GM06990 (cell line): Measurements from ENCODE around the gene ERCC2.

Source experiments
- DNase-seq: peaks from one replicate; pipeline ENCODE4 v3.0.0-alpha.2; 2011; ENCODE audit not compliant: insufficient read length; ENCODE audit errors: extremely low read depth
- H3K27me3 ChIP-seq: replicated peaks from 2 replicates; pipeline ENCODE4 v1.6.0; 2011; ENCODE audit warnings: low read length; ENCODE audit not compliant: control insufficient read depth, insufficient read depth
- H3K36me3 ChIP-seq: 2 replicates; pipeline ENCODE4 v1.5.1; 2011; ENCODE audit warnings: low read length; ENCODE audit not compliant: control insufficient read depth, insufficient read depth
- H3K4me3 ChIP-seq: replicated peaks from 2 replicates; pipeline ENCODE4 v1.5.1; 2011; ENCODE audit warnings: low read depth, mild to moderate bottlenecking, control low read depth, low read length
- CTCF ChIP-seq: IDR thresholded peaks from 2 replicates; pipeline ENCODE4 v1.5.1; 2011; ENCODE audit warnings: low read length, control low read depth, mild to moderate bottlenecking, inconsistent platforms; ENCODE audit not compliant: insufficient read depth, poor library complexity, severe bottlenecking

ERCC2 gene

DNA sequence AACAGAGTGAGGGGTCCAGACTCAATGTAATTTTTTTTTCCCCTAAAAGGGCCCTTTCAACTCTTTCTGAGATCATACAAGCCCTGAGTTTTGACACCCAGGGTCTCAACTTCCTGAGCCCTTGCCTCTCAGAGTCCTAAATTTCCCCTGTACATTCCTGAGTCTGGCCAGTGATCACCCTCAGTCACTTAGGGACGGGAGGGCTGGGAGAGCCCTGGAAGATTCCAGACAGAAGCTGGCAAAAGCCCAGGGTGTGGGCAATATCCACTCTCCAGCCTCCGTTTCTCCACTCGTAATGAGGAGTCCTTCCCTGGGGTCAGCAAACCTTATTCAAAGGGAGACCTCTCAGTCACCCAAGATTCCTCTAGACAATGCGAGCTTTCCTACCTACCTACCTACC is 32.9 kb upstream of the ERCC2 start:
- no peak for DNase-seq
- H3K36me3 ChIP-seq, result no peaks in the 10 kb centered on the region
- H3K4me3 ChIP-seq, result no peak overlapping the region
- H3K27me3 ChIP-seq, result no peaks in the 10 kb centered on the region
- TF ChIP-seq CTCF, result no peak

- TF ChIP-seq CTCF, result peak; percentile 55
- DNase-seq, result peak; percentile 71
- H3K4me3 ChIP-seq, result no peak overlapping the region
- H3K36me3 ChIP-seq, result no peaks in the 10 kb centered on the region
- no peaks in the 10 kb centered on the region for H3K27me3 ChIP-seq
Measured at GRCh38 chr19:45402298-45403061, 32.1 kb upstream of the ERCC2 start.

GRCh38 chr19:45401815-45402214 is 31.4 kb upstream of the ERCC2 start:
- no peaks in the 10 kb centered on the region for H3K36me3 ChIP-seq
- no peak for DNase-seq
- H3K27me3 ChIP-seq, result no peaks in the 10 kb centered on the region
- no peak for TF ChIP-seq CTCF
- H3K4me3 ChIP-seq, result no peak overlapping the region

DNA sequence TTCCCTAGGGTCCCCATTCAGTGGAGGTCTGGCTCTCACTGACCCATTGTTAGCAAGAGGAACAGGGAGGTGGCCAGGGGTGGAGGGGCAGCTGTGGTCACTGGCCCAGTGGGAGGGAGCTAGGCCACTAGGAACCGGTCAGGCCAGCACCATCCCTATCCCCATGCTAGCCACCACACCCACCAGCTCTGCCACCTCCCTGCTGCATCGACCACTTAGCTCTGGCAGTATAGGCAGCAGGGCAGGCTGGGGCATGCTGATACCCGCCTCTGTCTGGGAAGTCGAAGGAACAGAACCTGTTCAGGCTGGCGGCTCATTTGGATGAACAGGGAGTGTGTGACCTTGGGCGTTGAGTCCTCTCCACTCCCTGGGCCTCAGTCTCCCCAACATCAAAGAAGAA is 29.8 kb upstream of the ERCC2 start:
- Histone ChIP-seq H3K27me3 (no peaks in the 10 kb centered on the region), H3K36me3 (no peaks in the 10 kb centered on the region), H3K4me3 (no peak overlapping the region)
- DNase-seq, result no peak
- TF ChIP-seq CTCF, result no peak

DNA sequence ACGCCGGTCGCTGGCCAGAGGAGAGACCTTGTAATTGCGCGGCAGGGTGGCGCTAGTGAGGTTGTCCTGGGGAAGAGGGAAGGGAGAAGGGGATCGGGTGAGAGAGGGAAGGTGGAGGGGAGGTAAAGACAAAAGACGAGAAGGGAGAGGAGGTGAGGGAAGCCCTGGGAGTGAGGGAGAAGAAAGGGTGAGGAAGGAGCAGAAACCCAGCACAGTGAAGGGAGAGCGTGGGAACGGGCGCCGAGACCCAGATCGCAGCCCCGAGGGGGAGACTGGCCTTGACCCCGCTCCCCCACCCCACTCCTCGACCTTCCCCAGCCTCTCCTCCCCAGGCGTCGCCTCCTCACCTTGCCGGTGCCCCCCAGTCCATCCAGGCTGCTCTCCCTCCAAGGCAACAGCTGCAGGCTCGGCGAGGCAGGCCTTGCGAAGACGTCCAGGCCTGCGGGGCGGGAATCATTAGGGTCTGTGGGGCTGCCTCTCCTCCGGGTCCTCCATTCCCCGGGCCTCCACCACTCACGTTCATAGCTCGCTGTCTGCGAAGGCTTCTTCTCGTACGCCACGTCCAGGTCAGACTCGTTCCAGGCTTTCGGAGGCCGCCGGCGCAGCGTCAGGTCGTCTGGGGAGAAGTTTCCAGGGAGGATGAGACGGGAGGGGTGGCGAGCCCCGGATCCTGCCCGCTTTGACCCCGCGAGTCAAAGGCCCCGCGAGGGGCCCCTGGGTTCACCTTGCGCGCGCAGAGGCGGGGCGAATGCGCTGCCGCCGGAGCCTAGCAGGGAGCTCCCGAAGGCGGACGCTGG is 25.6 kb upstream of the ERCC2 start:
- no peak for TF ChIP-seq CTCF
- H3K36me3 ChIP-seq, result no peaks in the 10 kb centered on the region
- DNase-seq, result no peak
- H3K4me3 ChIP-seq, result no peak overlapping the region
- H3K27me3 ChIP-seq, result no peaks in the 10 kb centered on the region
